CD4-positive, alpha-beta T cell treated with Interferon alpha-2 for 1 hour (primary cell): ENCODE data around the gene CACNA2D1.
"Not testable (repeated sequence)": the region's sequence is repeated elsewhere in the genome, so short reads cannot be mapped to it uniquely, and the experiment has no call there.

ENCODE experiments used
- DNase-seq, 2 donors: peaks; one replicate each; pipeline ENCODE4 v3.0.0-alpha.2; 2020 to 2022

Gene CACNA2D1

GRCh38 chr7:82021036-82021435 is 422.5 kb downstream of the CACNA2D1 start:
- no peak for DNase-seq

- DNase-seq = no peak
Observed at GRCh38 chr7:82019551-82020475, 423.8 kb downstream of the CACNA2D1 start.

GRCh38 chr7:82018226-82018625 is 425.4 kb downstream of the CACNA2D1 start:
- no peak for DNase-seq

- DNase-seq = no peak
Observed at GRCh38 chr7:82017334-82017943, 426.1 kb downstream of the CACNA2D1 start.

GRCh38 chr7:82015751-82016150 is 427.8 kb downstream of the CACNA2D1 start:
- no peak for DNase-seq

GRCh38 chr7:82014574-82014973 is 429.0 kb downstream of the CACNA2D1 start:
- not testable (repeated sequence) for DNase-seq

GRCh38 chr7:82012453-82012852 is 431.1 kb downstream of the CACNA2D1 start:
- DNase-seq = no peak

GRCh38 chr7:82010416-82010815 is 433.2 kb downstream of the CACNA2D1 start:
- DNase-seq = no peak

GRCh38 chr7:82007315-82007714 is 436.3 kb downstream of the CACNA2D1 start:
- no peak for DNase-seq

- DNase-seq = no peak
Observed at GRCh38 chr7:82005056-82005455, 438.5 kb downstream of the CACNA2D1 start.

GRCh38 chr7:81993186-81993585 is 450.4 kb downstream of the CACNA2D1 start:
- no peak for DNase-seq

GRCh38 chr7:81990395-81990794 is 453.2 kb downstream of the CACNA2D1 start:
- DNase-seq = no peak

GRCh38 chr7:81986723-81987470 is 456.7 kb downstream of the CACNA2D1 start:
- DNase-seq = no peak

GRCh38 chr7:81983406-81983805 is 460.2 kb downstream of the CACNA2D1 start:
- no peak for DNase-seq

- DNase-seq = no peak
Observed at GRCh38 chr7:81973117-81973516, 470.5 kb downstream of the CACNA2D1 start.

- DNase-seq = no peak
Observed at GRCh38 chr7:81960026-81960425, 483.6 kb downstream of the CACNA2D1 start.

- no peak for DNase-seq
Observed at GRCh38 chr7:81957517-81957916, 486.1 kb downstream of the CACNA2D1 start.

- DNase-seq = no peak
Observed at GRCh38 chr7:81956520-81956919, 487.1 kb downstream of the CACNA2D1 start.

GRCh38 chr7:81949306-81949705 is 494.3 kb downstream of the CACNA2D1 start:
- DNase-seq = no peak

- no peak for DNase-seq
Observed at GRCh38 chr7:81944058-81944457, 499.5 kb downstream of the CACNA2D1 start.

GRCh38 chr7:81937091-81937490 is 506.5 kb downstream of the CACNA2D1 start:
- no peak for DNase-seq

- DNase-seq = no peak
Observed at GRCh38 chr7:81934596-81935301, 508.8 kb downstream of the CACNA2D1 start.

- DNase-seq = no peak
Observed at GRCh38 chr7:81932936-81933335, 510.6 kb downstream of the CACNA2D1 start.
